Colonic mucosa (tissue), 4 donors: ENCODE results near the gene MTUS2. TPM values are rescaled to one million over a fixed set of nuclear protein-coding genes. Genes with fewer than 3 reads are reported as not detected.
"Not testable (repeated sequence)": the region's sequence is repeated elsewhere in the genome, so short reads cannot be mapped to it uniquely, and the experiment has no call there.

Source experiments
- DNase-seq: peaks from one replicate; pipeline ENCODE4 v3.0.0-alpha.2; 2020
- H3K27ac ChIP-seq: fragments of 200-600 bp; one replicate; pipeline ENCODE4 v1.8.0; 2021
- H3K27me3 ChIP-seq: fragments of 200-600 bp; one replicate; pipeline ENCODE4 v1.8.0; 2021
- H3K36me3 ChIP-seq: fragments of 200-600 bp; one replicate; pipeline ENCODE4 v1.8.0; 2021
- H3K4me1 ChIP-seq: fragments of 200-600 bp; one replicate; pipeline ENCODE4 v1.8.0; 2021; ENCODE audit warnings: mild to moderate bottlenecking
- H3K4me3 ChIP-seq: fragments of 200-600 bp; one replicate; pipeline ENCODE4 v1.8.0; 2021
- H3K9ac ChIP-seq, 2 donors: one replicate each; pipeline ENCODE4 v1.7.0; 2013; ENCODE audit warnings: control low read depth in 2 of 2, low read depth in 2 of 2, low read length in 2 of 2
- H3K9me3 ChIP-seq: fragments of 200-600 bp; one replicate; pipeline ENCODE4 v1.8.0; 2021
- intact Hi-C: fragments of 100-400 bp; cut with DNase I; formaldehyde crosslinking; loops from one replicate; pipeline ENCODE4 v1.14.1; 2022
- total RNA-seq, 2 donors: library from RNA; stranded (reverse); fragmentation: NEBNext Ultra II Directional in 1 of 2; extraction: Animal tissue kit (Norgen Biotek cat#: 25700) in 1 of 2; gene quantifications; one replicate each; pipeline ENCODE4 v1.2.1, GENCODE V29; 2021
- TF ChIP-seq, protein P1 (sequence below): fragments of 200-600 bp; IDR thresholded peaks from one replicate; pipeline ENCODE4 v1.8.0; 2022; ENCODE audit warnings: antibody characterized with exemption, mild to moderate bottlenecking
- donor health status: healthy.
- donor health status: DM: no; HTN: no; CAD: no.
- donor health status: DM: no; HTN: no; CAD: no.

The MTUS2 gene
- total RNA-seq, 2 donors from 2014 or later = 0.11 to 0.40 TPM

DNA sequence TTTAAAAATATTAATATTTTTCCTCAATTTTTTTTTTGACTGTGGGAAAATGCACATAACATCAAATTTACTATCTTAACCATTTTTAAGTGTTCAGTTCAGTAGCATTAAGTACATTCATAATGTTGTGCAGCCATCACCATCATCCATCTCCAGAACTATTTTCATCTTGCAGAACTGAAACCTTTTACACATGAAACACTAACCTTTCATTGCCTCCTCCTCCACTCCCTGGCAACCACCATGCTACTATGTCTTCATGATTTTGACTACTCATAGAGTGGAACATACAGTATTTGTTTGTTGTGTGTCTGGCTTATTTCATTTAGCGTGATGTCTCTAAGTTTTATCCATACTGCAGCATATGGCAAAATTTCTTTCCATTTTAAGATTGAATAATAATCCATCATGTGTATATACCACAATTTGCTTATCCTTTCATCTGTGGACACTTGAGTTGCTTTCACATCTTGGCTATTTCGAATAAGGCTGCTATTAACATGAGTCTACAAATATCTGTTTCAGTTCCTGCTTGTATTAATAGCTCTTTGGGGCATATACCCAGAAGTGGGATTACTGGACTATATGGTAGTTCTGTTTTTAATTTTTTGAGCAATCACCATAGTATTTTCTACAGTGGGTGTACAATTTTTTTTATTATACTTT, 376.4 kb downstream of the MTUS2 start:
- H3K4me3 ChIP-seq = no peak overlapping the region
- H3K27ac ChIP-seq = no peak overlapping the region
- no peaks in the 10 kb centered on the region for H3K9me3 ChIP-seq
- no peaks in the 10 kb centered on the region for H3K36me3 ChIP-seq
- H3K9ac ChIP-seq = no peak overlapping the region
- H3K27me3 ChIP-seq = no peaks in the 10 kb centered on the region
- intact Hi-C loops = no loop called here
- no peak for DNase-seq
- H3K4me1 ChIP-seq = no peaks in the 10 kb centered on the region
- TF ChIP-seq, protein P1, sequence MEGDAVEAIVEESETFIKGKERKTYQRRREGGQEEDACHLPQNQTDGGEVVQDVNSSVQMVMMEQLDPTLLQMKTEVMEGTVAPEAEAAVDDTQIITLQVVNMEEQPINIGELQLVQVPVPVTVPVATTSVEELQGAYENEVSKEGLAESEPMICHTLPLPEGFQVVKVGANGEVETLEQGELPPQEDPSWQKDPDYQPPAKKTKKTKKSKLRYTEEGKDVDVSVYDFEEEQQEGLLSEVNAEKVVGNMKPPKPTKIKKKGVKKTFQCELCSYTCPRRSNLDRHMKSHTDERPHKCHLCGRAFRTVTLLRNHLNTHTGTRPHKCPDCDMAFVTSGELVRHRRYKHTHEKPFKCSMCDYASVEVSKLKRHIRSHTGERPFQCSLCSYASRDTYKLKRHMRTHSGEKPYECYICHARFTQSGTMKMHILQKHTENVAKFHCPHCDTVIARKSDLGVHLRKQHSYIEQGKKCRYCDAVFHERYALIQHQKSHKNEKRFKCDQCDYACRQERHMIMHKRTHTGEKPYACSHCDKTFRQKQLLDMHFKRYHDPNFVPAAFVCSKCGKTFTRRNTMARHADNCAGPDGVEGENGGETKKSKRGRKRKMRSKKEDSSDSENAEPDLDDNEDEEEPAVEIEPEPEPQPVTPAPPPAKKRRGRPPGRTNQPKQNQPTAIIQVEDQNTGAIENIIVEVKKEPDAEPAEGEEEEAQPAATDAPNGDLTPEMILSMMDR = no peak

DNA sequence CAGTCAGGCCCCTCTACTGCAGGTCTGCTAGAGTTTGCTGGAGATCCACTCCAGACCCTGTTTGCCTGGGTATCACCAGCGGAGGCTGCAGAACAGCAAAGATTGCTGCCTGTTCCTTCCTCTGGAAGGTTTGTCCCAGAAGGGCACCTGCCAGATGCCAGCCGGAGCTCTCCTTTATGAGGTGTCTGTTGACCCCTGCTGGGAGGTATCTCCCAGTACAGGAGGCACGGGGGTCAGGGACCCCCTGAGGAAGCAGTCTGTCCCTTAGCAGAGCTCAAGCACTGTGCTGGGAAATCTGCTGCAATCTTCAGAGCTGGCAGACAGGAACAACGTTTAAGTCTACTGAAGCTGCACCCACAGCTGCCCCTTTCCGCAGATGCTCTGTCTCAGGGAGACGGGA, 382.6 kb downstream of the MTUS2 start:
- H3K9me3 ChIP-seq, H3K36me3 ChIP-seq, H3K27me3 ChIP-seq, DNase-seq, H3K4me1 ChIP-seq, H3K27ac ChIP-seq, H3K4me3 ChIP-seq, intact Hi-C loops, H3K9ac ChIP-seq: not testable (repeated sequence)

DNA sequence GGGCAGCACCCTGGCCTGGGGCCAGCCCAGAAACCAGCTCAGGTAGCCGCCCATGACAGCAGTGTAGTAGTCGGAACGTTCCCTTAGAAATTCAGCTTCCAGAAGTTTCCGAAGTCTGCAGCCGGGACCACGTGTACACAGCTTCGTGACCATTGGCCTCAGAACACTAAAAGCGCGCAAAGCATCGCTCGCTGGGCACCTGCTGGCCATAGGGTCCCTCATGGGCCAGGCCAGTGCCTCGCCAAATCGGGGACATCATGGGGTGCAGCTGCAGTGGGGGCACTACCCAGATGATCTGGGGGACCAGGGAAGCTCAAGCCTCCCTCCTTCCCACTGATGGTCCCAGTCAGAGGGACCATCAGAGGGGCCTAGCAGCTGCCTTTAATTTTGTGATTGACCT, 384.5 kb downstream of the MTUS2 start:
- Histone ChIP-seq H3K27me3 (no peaks in the 10 kb centered on the region), H3K4me1 (no peaks in the 10 kb centered on the region), H3K4me3 (no peak overlapping the region), H3K9ac (no peak overlapping the region), H3K9me3 (no peaks in the 10 kb centered on the region), H3K27ac (no peak overlapping the region), H3K36me3 (no peaks in the 10 kb centered on the region)
- intact Hi-C loops = no loop called here
- TF ChIP-seq, protein P1 = no peak
- DNase-seq = no peak

DNA sequence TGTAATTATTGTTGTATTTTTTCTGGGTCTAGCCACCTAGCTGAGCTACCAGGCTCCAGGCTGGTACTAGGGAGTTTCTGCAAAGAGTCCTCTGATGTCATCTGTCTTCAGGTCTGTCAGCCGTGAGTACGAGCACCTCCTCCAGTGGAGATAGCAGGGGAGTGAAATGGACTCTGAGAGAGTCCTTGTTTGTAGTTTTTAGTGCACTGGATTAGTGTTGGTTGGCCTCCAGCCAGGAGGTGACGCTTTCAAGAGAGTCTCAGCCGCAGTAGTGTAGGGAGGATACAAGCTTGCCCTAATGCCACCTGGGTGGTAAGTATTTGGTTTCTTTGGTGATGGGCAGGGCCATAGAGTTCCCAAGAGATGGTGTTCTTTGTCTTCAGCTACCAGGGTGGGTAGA, 390.5 kb downstream of the MTUS2 start:
- Histone ChIP-seq H3K9ac (no peak overlapping the region), H3K9me3 (no peaks in the 10 kb centered on the region), H3K27me3 (no peaks in the 10 kb centered on the region), H3K4me3 (no peak overlapping the region), H3K27ac (no peak overlapping the region), H3K4me1 (no peaks in the 10 kb centered on the region), H3K36me3 (no peaks in the 10 kb centered on the region)
- intact Hi-C loops = no loop called here
- TF ChIP-seq, protein P1 = no peak
- no peak for DNase-seq

DNA sequence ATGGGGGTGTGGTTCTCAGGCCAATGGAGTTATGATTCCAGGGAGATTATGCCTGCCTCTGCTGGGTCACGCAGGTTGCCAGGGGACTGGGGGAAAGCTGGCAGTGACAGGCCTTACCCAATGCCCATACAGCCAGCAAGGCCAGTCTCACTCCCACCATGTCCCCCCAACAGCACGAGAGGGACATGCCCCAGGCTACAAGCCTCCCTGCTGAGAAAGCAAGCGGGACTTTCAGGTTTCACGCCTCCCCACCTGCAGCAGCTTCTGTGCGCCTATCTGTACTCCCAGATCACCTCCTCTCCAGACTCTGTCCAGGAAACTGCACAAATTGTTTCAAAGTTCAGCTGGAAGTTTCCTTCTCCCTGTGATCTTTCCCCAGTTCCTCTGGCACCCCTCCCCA, 391.0 kb downstream of the MTUS2 start:
- H3K27ac ChIP-seq, H3K9me3 ChIP-seq, intact Hi-C loops, H3K36me3 ChIP-seq, DNase-seq, H3K4me1 ChIP-seq, H3K27me3 ChIP-seq, H3K9ac ChIP-seq, H3K4me3 ChIP-seq: not testable (repeated sequence)

DNA sequence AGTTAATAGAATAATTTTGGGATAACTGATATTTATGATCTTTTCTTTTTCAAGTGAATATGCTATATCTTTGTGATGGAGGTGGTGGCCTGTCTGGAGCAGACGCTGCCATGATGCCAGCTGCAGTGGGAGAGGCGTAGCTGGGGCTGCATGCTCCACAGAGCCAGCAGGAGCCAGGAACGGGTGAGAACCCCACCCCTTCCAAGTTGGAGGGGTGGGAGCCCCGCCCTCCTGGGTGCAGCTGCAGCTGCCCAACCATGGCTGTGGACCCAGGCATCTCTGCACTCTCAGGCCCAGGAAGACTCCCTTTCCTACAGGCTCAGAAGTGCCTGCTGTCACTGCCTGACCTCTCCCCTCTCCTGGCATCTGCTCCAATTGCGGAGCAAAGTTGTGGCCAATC, 402.3 kb downstream of the MTUS2 start:
- H3K27ac ChIP-seq = no peak overlapping the region
- no peaks in the 10 kb centered on the region for H3K9me3 ChIP-seq
- no peak for DNase-seq
- H3K36me3 ChIP-seq = no peaks in the 10 kb centered on the region
- no peaks in the 10 kb centered on the region for H3K4me1 ChIP-seq
- intact Hi-C loops = no loop called here
- no peak overlapping the region for H3K4me3 ChIP-seq
- TF ChIP-seq, protein P1 = no peak
- no peak overlapping the region for H3K9ac ChIP-seq
- no peaks in the 10 kb centered on the region for H3K27me3 ChIP-seq
